Stimulated activated CD4-positive, alpha-beta T cell treated with anti-CD3 and anti-CD28 coated beads, Interleukin-4, amount 100 ng/mL, for 48 hours (primary cell): ENCODE measurements around the gene TTC39B.
"Not testable (repeated sequence)": the region's sequence is repeated elsewhere in the genome, so short reads cannot be mapped to it uniquely, and the experiment has no call there.

Experiments used
- DNase-seq, 2 donors: peaks; one replicate each; pipeline ENCODE4 v3.0.0-alpha.2; 2020; ENCODE audit warnings: low read depth in 2 of 2

The TTC39B gene

GRCh38 chr9:15268317-15268716, 38.7 kb downstream of the TTC39B start:
- no peak for DNase-seq

- DNase-seq, result no peak
These were observed 42.1 kb downstream of the TTC39B start for GRCh38 chr9:15264918-15265317.

GRCh38 chr9:15262581-15262980, 44.4 kb downstream of the TTC39B start:
- no peak for DNase-seq

- no peak for DNase-seq
These were observed 50.6 kb downstream of the TTC39B start for GRCh38 chr9:15256426-15256825.

- no peak for DNase-seq
These were observed 53.2 kb downstream of the TTC39B start for GRCh38 chr9:15253786-15254185.

GRCh38 chr9:15253197-15253596, 53.8 kb downstream of the TTC39B start:
- no peak for DNase-seq

- DNase-seq, result no peak
These were observed 57.0 kb downstream of the TTC39B start for GRCh38 chr9:15249981-15250380.

GRCh38 chr9:15249042-15249818, 57.8 kb downstream of the TTC39B start:
- DNase-seq, result no peak

- no peak for DNase-seq
These were observed 58.4 kb downstream of the TTC39B start for GRCh38 chr9:15248621-15249020.

GRCh38 chr9:15248081-15248480, 58.9 kb downstream of the TTC39B start:
- no peak for DNase-seq

GRCh38 chr9:15246708-15247107, 60.3 kb downstream of the TTC39B start:
- no peak for DNase-seq

- no peak for DNase-seq
These were observed 60.8 kb downstream of the TTC39B start for GRCh38 chr9:15246243-15246642.

GRCh38 chr9:15244001-15244441, 63.0 kb downstream of the TTC39B start:
- DNase-seq, result no peak

GRCh38 chr9:15243081-15243480, 63.9 kb downstream of the TTC39B start:
- no peak for DNase-seq

- no peak for DNase-seq
These were observed 66.1 kb downstream of the TTC39B start for GRCh38 chr9:15240927-15241326.

- no peak for DNase-seq
These were observed 67.2 kb downstream of the TTC39B start for GRCh38 chr9:15239816-15240215.

GRCh38 chr9:15238646-15239045, 68.4 kb downstream of the TTC39B start:
- no peak for DNase-seq

- DNase-seq, result no peak
These were observed 71.4 kb downstream of the TTC39B start for GRCh38 chr9:15235658-15236057.

- not testable (repeated sequence) for DNase-seq
These were observed 73.0 kb downstream of the TTC39B start for GRCh38 chr9:15233941-15234490.

GRCh38 chr9:15232706-15233280, 74.2 kb downstream of the TTC39B start:
- DNase-seq, result not testable (repeated sequence)

GRCh38 chr9:15231788-15232635, 75.0 kb downstream of the TTC39B start:
- DNase-seq, result peak in 1 of 2 donors; percentile 11

GRCh38 chr9:15229409-15229808, 77.6 kb downstream of the TTC39B start:
- no peak for DNase-seq
